ENCODE results near the gene CDC37. TPM values are rescaled to one million over a fixed set of nuclear protein-coding genes. Genes with fewer than 3 reads are reported as not detected.
A peak's percentile ranks its signal among the peaks of the same experiment; 100 is the strongest.

CDC37 gene
- total and polyA plus RNA-seq, 2 of the 4 experiments (the other 2 are of a cell fraction): 209 to 650 TPM

DNA sequence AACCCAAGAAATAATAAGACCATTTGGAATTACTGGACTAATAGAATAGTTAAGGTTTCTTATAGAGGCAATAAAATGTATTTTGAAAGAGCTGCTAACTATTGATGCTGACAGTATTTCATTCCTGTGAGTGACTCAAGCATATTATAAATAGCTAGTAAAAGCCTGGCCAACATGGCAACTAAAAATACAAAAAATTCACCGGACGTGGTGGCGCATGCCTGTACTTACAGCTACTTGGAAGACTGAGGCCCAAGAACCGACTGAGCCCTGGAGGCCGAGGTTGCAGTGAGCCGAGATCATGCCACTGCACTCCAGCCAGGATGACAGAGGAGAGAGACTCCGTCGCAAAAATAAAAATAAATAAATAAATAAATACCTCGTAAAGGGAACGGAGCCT lies 58.6 kb downstream of the CDC37 start:
- H2AK5ac ChIP-seq (ENCODE audit: low read depth, low read length): no peak overlapping the region
- DNase-seq: peak; percentile 39
- no peak overlapping the region for H2BK20ac ChIP-seq (ENCODE audit: low read depth, low read length)
- no peak overlapping the region for H3K4me2 ChIP-seq (ENCODE audit: low read depth, low read length)
- H3K56ac ChIP-seq (ENCODE audit: extremely low read depth, insufficient read depth, low read length): no peak overlapping the region
- WGBS, 2 experiments (ENCODE audit: extremely low coverage in 2 of 2, insufficient read length in 1 of 2): no CpG with 5 or more reads among the region's 10 CpGs
- H4K5ac ChIP-seq (ENCODE audit: low read depth, low read length): no peak overlapping the region
- no peak overlapping the region for H2AK9ac ChIP-seq (replicated peaks; ENCODE audit: low read depth, low read length, poor library complexity)
- H3K14ac ChIP-seq (replicated peaks; ENCODE audit: low read depth, low read length): no peak overlapping the region
- H3K9me1 ChIP-seq (ENCODE audit: insufficient read depth, low read length): no peaks in the 10 kb centered on the region
- BruUV-seq (replicated peaks): no TSS peak
- H3K27ac ChIP-seq (ENCODE audit: insufficient read depth, low read length): no peak overlapping the region
- H3K4me3 ChIP-seq (ENCODE audit: insufficient read depth, low read depth, low read length): no peak overlapping the region
- in situ Hi-C loops (cut with MboI; ENCODE audit: low sequenced_read_pairs) (no loop called here), dilution Hi-C loops (cut with HindIII; ENCODE audit: low sequenced_read_pairs, unreplicated experiment) (no loop called here), intact Hi-C loops (cut with micrococcal nuclease) (no loop called here)
- ChIA-PET POLR2A (ENCODE audit: unreplicated experiment) (no interaction called here), CTCF (interaction anchor here (0.8 to 1.1 kb wide), 2 partner anchors 40 to 59 kb away, joined by 3 read pairs; partner anchors contain the start of gene CDC37)
- no peak for ATAC-seq (ENCODE audit: low read depth)
- no peak overlapping the region for H2BK120ac ChIP-seq (ENCODE audit: low read depth, low read length)
- H2BK5ac ChIP-seq (ENCODE audit: low read depth, low read length, poor library complexity, severe bottlenecking): no peak overlapping the region
- H3K4me1 ChIP-seq (ENCODE audit: control insufficient read depth, insufficient read depth, low read length): peaks cover 2% of the 10 kb centered on the region; the same call in 1 of the 2 replicates
- H3K36me3 ChIP-seq (ENCODE audit: control insufficient read depth, insufficient read depth, low read length): peaks cover 2% of the 10 kb centered on the region
- H3K27me3 ChIP-seq (ENCODE audit: control insufficient read depth, insufficient read depth, low read length): no peaks in the 10 kb centered on the region
- no peak overlapping the region for H4K8ac ChIP-seq (ENCODE audit: low read depth in 2 of 2, low read length in 2 of 2)
- no peak overlapping the region for H3K18ac ChIP-seq (ENCODE audit: low read depth, low read length)
- H3K9me3 ChIP-seq (ENCODE audit: control insufficient read depth, insufficient read depth, low read length): no peaks in the 10 kb centered on the region
- no peak overlapping the region for H2BK15ac ChIP-seq (ENCODE audit: low read depth, low read length)
- no peak for TF ChIP-seq POLR2A (IDR thresholded peaks at IDR 0.05; ENCODE audit: low read depth, low read length)
- TF ChIP-seq RAD21 (IDR thresholded peaks at IDR 0.05; ENCODE audit: low read length): no peak
- no peak for TF ChIP-seq MXI1 (IDR thresholded peaks at IDR 0.05; ENCODE audit: borderline replicate concordance, low read depth, low read length)
- no peak for TF ChIP-seq NFE2L2 (IDR thresholded peaks at IDR 0.05; ENCODE audit: low read depth, low read length)
- TF ChIP-seq BHLHE40 (IDR thresholded peaks at IDR 0.05; ENCODE audit: low read depth, low read length): no peak
- TF ChIP-seq, protein P1, sequence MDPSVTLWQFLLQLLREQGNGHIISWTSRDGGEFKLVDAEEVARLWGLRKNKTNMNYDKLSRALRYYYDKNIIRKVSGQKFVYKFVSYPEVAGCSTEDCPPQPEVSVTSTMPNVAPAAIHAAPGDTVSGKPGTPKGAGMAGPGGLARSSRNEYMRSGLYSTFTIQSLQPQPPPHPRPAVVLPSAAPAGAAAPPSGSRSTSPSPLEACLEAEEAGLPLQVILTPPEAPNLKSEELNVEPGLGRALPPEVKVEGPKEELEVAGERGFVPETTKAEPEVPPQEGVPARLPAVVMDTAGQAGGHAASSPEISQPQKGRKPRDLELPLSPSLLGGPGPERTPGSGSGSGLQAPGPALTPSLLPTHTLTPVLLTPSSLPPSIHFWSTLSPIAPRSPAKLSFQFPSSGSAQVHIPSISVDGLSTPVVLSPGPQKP (IDR thresholded peaks at IDR 0.05; ENCODE audit: borderline replicate concordance, low read depth, low read length): no peak
- TF ChIP-seq RCOR1 (IDR thresholded peaks at IDR 0.05; ENCODE audit: insufficient replicate concordance, low read length): no peak
- no peak for TF ChIP-seq RFX5 (IDR thresholded peaks at IDR 0.05; ENCODE audit: low read depth, low read length)
- no peak for TF ChIP-seq USF2 (IDR thresholded peaks at IDR 0.05; ENCODE audit: low read depth, low read length)
- TF ChIP-seq, protein P2, sequence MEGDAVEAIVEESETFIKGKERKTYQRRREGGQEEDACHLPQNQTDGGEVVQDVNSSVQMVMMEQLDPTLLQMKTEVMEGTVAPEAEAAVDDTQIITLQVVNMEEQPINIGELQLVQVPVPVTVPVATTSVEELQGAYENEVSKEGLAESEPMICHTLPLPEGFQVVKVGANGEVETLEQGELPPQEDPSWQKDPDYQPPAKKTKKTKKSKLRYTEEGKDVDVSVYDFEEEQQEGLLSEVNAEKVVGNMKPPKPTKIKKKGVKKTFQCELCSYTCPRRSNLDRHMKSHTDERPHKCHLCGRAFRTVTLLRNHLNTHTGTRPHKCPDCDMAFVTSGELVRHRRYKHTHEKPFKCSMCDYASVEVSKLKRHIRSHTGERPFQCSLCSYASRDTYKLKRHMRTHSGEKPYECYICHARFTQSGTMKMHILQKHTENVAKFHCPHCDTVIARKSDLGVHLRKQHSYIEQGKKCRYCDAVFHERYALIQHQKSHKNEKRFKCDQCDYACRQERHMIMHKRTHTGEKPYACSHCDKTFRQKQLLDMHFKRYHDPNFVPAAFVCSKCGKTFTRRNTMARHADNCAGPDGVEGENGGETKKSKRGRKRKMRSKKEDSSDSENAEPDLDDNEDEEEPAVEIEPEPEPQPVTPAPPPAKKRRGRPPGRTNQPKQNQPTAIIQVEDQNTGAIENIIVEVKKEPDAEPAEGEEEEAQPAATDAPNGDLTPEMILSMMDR (conservative IDR thresholded peaks at IDR 0.05; ENCODE audit: low read depth, low read length): no peak
- no peak for TF ChIP-seq FOS (IDR thresholded peaks at IDR 0.05; ENCODE audit: low read depth, low read length)
- TF ChIP-seq SMC3 (IDR thresholded peaks at IDR 0.05; ENCODE audit: low read depth, low read length): no peak
- no peak for TF ChIP-seq MAZ (IDR thresholded peaks at IDR 0.05; ENCODE audit: borderline replicate concordance, low read depth, low read length)
- no peak for TF ChIP-seq CHD1 (IDR thresholded peaks at IDR 0.05; ENCODE audit: low read depth, low read length)
- no peak for TF ChIP-seq MAFK (IDR thresholded peaks at IDR 0.05; ENCODE audit: low read depth, low read length)
- no peak for TF ChIP-seq CEBPB (IDR thresholded peaks at IDR 0.05; ENCODE audit: low read depth, low read length)
- H3K23ac ChIP-seq (ENCODE audit: low read depth, low read length): no peak overlapping the region
- H3K79me1 ChIP-seq (ENCODE audit: low read depth in 1 of 2, low read length in 2 of 2): no peaks in the 10 kb centered on the region
- no peaks in the 10 kb centered on the region for H4K20me1 ChIP-seq (ENCODE audit: insufficient read depth, low read length)
- H3K4ac ChIP-seq (ENCODE audit: low read depth, low read length): no peak overlapping the region
- no peak overlapping the region for H4K91ac ChIP-seq (ENCODE audit: insufficient read depth, low read depth, low read length)
- no peak overlapping the region for H3K9ac ChIP-seq (ENCODE audit: low read depth, low read length)
- H2AFZ ChIP-seq (replicated peaks; ENCODE audit: low read length, poor library complexity): no peak overlapping the region

All from IMR-90 (cell line).